ENCODE results near the gene EXOC1.

- TF ChIP-seq CTCF (IDR thresholded peaks at IDR 0.05): no peak
- TF ChIP-seq POLR2A (IDR thresholded peaks at IDR 0.05): no peak
Observed at GRCh38 chr4:55879224-55879623, 25.8 kb downstream of the EXOC1 start.

Data from prostate gland (tissue), 2 donors.